GM20431 (cell line): Measurements from ENCODE around the gene CCDC169.
"Not testable (repeated sequence)": the region's sequence is repeated elsewhere in the genome, so short reads cannot be mapped to it uniquely, and the experiment has no call there.

ENCODE experiments used
- in situ Hi-C: fragments of 300-500 bp; cut with MseI, MboI; formaldehyde crosslinking; loops from one replicate; pipeline ENCODE4 v1.15.0; 2020; ENCODE audit warnings: low sequenced_read_pairs; ENCODE audit not compliant: unreplicated experiment

CCDC169 gene

DNA sequence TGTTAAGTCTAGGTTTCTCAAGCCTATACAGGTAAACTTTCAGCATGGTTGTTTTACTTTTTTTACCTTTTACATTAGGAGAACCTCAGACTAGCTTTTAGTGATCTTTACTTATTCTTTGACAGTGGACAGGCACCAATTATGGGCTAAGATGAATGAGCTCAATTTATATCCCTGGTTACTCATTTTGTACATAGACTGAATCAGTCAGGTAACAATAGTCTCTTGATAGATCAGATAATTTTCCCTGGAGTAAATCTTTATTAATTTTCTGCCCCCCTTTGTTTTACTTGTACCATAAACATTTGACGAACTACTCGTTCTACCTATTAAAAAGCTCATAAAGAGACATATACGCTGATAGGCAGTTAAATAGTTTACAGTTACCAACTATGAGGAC, 25.8 kb upstream of the CCDC169 start:
- in situ Hi-C loops = no loop called here

DNA sequence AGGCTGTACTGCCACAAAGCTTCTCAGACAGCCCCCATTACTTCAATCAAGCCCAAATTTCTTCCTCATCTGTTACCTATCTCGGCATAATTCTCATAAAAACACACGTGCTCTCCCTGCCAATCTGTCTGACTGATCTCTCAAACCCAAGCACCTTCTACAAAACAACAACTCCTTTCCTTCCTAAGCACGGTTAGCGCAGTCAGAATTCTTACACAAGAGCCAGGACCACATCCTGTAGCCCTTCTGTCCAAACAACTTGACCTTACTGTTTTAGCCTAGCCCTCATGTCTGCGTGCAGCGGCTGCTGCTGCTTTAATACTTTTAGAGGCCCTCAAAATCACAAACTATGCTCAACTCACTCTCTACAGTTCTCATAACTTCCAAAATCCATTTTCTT, 22.2 kb upstream of the CCDC169 start:
- in situ Hi-C loops = not testable (repeated sequence)

DNA sequence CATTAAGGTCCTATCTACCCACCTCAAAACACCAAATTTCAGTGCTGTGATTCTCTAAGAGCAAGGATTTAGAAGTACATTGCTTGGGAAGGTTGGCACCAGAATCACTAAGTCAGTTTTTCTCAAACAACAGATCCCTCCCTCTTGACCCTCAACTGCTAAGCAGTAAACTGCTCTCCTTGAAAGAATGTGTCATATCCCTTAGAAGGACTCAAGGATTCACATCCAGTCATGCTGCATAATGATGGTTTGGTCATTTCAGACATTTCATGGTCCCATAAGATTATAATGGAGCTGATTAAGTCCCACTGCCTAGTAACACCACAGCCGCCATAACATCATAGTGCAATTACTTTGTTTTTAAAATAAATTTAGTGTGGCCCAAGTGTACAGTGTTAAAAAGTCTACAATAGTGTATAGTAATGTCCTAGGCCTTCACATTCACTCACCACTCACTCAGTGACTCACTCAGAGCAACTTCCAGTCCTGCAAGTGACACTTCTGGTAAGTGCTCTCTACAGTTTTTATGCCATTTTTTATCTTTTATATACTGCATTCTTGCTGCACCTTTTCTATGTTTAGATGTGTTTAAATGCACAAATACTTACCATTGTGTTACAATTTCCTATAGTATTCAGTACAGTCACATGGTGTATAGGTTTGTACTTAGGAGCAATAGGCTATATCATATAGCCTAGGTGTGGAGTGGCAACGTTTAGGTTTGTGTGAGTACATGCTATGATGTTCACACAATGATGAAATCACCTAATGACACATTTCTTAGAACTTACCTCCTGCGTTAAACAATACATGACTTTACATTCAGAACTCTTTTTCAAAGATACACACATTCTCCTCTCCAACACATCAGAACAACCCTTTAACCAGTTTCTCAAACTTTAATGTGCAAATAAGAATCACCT, 15.7 kb upstream of the CCDC169 start:
- in situ Hi-C loops = no loop called here

DNA sequence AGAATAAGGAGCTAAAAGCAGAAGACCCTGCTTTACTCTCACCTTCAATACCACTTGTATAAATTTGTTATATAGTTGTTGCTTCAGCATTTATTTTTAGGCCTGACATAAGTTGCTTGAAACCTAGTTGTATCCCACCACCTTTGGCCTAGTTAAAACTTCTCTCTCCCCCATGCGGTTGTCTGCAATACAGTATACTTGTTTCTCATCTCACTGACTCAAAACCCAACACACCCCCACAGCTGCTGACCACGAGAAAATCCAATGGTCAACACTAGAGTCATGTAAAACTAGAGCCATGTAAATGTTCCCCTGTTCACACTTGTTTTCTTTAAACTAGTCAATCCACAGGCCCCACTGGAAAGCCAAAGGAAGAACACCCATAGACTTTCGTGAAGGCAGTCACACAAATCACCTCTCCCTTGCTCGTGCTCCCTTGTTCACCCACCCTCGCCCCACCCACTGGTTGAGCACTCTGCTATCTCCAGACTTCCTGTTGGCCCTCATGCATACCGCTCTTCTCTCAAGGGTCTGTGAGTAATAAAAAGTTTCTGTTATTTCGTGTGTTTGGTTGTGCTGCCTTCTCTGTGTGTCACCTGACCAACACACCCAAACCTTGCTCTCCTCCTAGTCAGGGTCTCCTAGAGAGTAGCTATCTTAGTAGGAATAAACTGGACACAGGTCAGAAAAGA, 12.9 kb upstream of the CCDC169 start:
- in situ Hi-C loops = no loop called here

- in situ Hi-C loops = no loop called here
Measured at GRCh38 chr13:36302289-36302688, 4.7 kb upstream of the CCDC169 start.

GRCh38 chr13:36299469-36299868, 1.9 kb upstream of the CCDC169 start:
- in situ Hi-C loops = loop anchor here (25.0 kb wide), 1 partner anchor 438 kb away; no protein-coding TSS in a partner anchor

DNA sequence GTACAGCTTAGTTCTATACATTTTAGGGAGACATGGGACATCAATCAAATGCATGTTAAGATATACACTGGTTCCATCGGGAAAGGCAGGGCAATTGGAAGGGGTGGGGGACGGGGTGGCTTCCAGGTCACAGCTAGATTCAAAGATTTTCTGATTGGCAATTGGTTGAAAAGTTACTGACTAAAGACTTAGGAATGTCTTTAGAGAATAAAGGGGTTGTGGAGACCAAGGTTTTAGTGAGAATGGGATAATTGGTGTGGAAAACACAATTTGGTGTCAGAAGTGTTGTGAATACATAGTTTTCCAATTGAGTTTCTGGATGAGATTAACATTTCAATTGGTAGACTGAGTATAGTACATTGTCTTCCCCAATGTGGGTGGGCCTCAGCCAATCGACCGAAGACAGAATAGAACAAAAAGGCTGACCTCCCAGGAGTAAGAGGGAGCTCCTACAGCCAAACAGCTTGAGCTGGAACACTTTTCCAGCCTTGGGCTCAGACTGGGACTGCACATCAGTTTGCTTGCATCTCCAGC, 988 bp upstream of the CCDC169 start:
- in situ Hi-C loops = loop anchor here (25.0 kb wide), 1 partner anchor 439 kb away; no protein-coding TSS in a partner anchor

- in situ Hi-C loops = loop anchor here (25.0 kb wide), 1 partner anchor 443 kb away; no protein-coding TSS in a partner anchor
Measured at GRCh38 chr13:36294096-36294495, 3.5 kb downstream of the CCDC169 start.

- in situ Hi-C loops = loop anchor here (25.0 kb wide), 1 partner anchor 444 kb away; no protein-coding TSS in a partner anchor
Measured at GRCh38 chr13:36293497-36293896, 4.1 kb downstream of the CCDC169 start.

GRCh38 chr13:36288794-36289391, 8.7 kb downstream of the CCDC169 start:
- in situ Hi-C loops = loop anchor here (25.0 kb wide), 1 partner anchor 448 kb away; no protein-coding TSS in a partner anchor

DNA sequence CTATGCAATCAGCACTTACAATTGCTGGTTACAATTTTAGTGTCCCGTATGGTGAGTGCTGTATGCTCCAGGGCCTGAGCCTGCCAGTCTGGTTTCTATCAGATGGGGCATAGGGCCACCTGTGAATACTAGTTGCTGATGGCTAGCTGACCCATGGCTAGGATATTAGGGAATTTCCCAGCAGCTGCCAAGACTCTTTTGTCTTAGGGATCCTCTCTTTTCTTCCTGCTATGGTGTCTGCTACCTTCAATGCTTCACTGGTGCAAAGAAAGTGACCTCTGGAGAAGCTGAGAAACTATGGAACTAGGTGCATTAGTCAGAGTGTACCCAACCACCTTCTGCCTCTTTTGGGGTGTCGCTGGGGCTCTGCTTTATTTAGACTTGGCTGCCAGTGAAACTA, 11.6 kb downstream of the CCDC169 start:
- in situ Hi-C loops = loop anchor here (25.0 kb wide), 1 partner anchor 451 kb away; no protein-coding TSS in a partner anchor

- in situ Hi-C loops = loop anchor here (25.0 kb wide), 1 partner anchor 454 kb away; no protein-coding TSS in a partner anchor
Measured at GRCh38 chr13:36282821-36283432, 14.7 kb downstream of the CCDC169 start.

GRCh38 chr13:36275190-36276002, 22.2 kb downstream of the CCDC169 start:
- in situ Hi-C loops = loop anchor here (25.0 kb wide), 1 partner anchor 462 kb away; no protein-coding TSS in a partner anchor

GRCh38 chr13:36273431-36273830, 24.2 kb downstream of the CCDC169 start:
- in situ Hi-C loops = no loop called here

DNA sequence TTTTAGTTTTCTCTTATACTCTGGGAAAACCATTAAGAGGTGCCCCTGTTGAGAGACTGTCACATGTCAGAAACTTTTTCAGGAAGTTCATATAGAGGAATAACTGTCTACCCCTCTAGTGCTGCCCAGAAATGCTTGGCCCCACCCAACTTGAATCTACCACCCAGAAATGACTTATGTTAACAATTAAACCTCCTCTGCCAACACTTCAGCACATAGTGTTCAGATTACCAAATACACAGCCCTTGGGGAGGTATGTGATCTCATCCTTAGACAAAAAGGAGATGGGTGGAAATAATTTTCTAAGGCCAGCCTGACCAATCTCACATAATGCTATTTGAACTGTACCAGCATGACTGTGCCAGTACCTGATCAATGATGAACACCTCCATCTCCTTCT, 35.6 kb downstream of the CCDC169 start:
- in situ Hi-C loops = loop anchor here (10.0 kb wide), 1 partner anchor 277 kb away; no protein-coding TSS in a partner anchor

GRCh38 chr13:36261011-36261410, 36.6 kb downstream of the CCDC169 start:
- in situ Hi-C loops = loop anchor here (10.0 kb wide), 1 partner anchor 276 kb away; no protein-coding TSS in a partner anchor

DNA sequence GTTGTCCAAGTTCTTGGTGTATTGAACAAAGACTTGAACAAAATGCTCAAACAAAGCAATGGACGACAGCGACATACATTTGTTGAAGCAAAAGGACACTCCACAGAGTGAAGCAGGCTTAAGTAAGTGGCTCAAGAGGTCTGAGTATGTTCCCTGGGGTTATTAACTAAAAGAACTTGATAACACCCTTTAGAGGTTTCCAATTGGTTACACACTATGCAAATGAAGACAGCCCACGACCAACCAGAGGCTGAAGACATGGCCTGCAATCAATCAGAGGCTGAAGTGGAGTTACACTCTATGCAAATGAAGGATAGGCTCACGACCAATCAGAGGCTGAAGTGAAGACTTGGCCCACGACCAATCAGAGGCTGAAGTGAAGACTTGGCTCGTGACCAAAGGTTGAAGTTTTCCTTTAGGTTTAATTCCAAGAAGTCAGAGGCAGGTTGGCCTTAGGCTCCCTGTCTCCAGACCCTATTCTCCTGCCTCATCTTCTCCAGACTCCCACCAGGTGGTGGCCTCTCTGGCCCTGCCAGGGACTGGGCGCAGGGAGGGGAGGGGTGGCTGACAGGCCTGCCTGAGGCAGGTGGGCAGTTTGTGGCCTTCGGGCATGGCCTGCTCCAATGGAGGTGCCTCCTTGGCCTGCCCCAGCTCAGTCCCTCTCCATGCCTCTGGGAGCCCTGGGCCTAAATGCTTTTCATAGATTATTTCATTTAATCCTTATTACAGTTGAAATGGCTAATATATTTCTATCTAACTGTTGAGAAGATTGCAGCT, 38.1 kb downstream of the CCDC169 start:
- in situ Hi-C loops = loop anchor here (10.0 kb wide), 1 partner anchor 275 kb away; no protein-coding TSS in a partner anchor

GRCh38 chr13:36258831-36259230, 38.8 kb downstream of the CCDC169 start:
- in situ Hi-C loops = no loop called here
